HG02840 (cell line): ENCODE data around the gene PPM1E.
"Not testable (repeated sequence)": the region's sequence is repeated elsewhere in the genome, so short reads cannot be mapped to it uniquely, and the experiment has no call there.

Source experiments
- ATAC-seq: cut with Tn5 transposase; IDR thresholded peaks from one replicate; pipeline ENCODE4 v1.9.1; 2021; ENCODE audit warnings: mild to moderate bottlenecking, moderate library complexity, moderate number of reproducible peaks; ENCODE audit not compliant: unreplicated experiment, low FRiP score

The PPM1E gene

DNA sequence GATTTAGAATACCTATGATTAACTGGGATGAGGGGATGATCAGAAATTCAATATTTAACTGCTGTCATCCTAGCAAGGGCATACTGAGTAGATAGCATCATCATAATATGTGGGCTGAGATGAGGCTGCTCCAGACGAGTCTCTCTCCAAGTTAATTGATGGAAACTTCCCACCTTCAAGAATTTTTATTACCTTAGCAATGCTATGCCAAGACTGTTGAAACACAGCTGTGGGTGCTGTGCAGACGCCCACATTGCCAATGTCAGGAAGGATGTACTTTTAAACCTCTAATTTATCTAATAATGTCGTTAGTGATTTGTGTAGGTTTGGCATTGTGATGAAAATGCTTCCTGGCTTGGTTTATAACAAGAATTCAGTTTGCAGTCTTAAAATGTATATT lies 180.6 kb downstream of the PPM1E start:
- ATAC-seq: no peak

DNA sequence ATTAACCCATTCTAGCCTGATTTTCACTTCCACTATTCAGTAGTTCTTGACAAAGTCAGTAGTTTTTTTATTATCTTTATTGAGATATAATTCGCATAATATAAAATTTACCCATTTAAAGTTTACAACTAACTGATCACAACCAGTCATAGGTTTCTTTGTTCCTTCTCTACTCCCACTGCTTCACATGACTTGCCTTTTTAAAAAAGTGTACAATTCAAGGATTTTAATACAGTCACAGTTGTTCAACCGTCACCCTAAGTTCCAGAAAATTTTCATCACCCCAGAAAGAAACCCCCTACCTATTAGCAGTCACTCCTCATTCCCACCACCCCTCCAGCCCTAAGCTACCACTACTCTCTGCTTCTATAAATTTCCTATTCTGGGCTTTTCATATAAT lies 188.5 kb downstream of the PPM1E start:
- no peak for ATAC-seq

DNA sequence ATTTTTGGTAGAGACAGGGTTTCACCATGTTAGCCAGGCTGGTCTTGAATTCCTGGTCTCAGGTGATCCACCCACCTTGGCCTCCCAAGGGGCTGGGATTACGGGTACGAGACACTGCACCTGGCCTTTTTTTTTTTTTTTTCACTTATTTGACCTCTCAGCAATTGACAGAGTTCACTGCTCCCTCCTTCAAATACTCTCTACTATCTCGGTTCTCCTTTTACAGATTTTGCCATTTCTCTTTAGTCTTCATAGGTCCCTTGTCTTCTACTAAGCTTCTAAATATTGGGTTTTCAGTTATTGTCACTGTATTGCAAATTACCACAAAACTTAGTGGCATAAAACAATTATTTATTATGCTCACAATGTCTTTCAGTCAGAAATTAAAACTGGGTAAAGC lies 191.8 kb downstream of the PPM1E start:
- no peak for ATAC-seq

DNA sequence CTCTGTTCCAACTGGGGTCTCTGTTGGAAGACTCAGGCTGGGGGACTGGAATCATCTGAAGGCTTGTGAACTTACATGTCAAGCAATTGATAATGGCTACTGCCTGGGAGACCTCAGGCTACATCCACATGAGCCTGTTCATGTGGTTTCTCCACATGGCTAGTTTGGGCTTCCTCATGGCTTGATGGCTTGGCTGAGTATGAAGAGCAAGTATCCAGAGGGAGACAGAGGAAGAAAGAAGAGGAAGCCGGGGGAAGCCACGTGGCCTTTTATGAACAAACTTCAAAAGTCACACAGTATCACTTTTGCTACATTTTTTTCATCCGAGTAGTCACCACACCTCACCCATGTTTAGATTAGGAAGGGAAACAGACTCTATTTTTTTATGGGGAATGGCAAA lies 192.2 kb downstream of the PPM1E start:
- no peak for ATAC-seq

DNA sequence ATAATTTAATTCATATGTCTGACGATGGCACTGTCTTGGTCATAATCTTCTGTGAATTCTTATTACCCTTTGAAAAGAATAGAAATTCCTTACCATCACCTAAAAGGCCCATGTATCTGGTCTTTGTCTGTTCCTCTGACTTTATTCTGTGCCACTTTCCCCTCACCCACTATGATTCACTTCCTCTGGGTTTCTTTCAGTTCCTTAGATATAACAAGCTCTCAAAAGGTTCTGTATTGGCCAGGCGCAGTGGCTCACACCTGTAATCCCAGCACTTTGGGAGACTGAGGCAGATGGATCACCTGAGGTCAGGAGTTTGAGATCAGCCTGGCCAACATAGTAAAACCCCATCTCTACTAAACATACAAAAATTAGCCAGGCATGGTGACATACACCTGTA lies 198.7 kb downstream of the PPM1E start:
- ATAC-seq: not testable (repeated sequence)

DNA sequence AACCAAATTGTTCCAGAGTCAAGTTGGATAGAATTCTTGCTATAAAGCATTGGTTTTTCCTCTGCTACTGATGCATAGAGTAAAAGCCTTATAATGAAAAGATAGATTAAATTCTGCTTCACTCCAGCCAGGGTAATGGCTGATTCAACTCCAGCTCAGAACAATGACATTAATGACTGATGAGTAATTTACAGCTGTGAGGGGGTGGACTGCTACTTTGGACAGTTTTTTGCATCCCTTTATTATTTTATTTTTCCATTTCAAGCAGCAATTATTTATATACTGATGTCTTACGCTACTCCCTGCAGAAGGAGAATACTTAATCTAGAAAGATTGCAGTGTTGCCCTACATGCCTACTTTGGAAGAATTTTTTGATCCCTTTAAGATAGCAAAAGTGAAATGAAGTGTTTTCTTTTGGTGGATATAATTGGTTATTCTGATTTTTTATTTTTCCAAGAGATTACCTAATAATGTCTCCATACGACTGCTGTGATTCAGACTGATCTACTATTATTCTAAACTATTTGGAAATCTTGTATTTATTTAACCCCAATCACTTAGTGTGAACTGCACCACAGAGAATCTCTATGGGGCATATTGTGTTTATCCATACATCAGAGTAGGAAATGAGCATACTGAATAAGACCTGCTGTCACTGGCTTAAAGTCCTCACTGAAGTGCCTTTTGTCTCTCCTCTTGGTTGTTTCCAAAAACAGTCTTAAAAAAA lies 201.5 kb downstream of the PPM1E start:
- no peak for ATAC-seq

DNA sequence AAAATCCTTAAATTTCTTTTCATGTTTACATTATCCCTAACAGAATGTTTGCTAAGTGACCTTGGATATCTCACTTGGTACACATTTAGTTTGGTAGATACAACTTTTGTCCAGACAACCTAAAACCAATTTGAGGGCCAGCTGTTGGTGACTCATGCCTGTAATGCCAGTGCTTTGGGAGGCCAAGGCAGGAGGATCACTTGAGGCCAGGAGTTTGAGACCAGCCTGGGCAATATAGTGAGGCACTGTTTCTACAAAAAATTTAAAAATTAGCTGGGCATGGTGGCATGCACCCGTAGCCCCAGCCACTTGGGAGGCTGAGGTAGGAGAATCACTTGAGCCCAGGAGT lies 202.0 kb downstream of the PPM1E start:
- not testable (repeated sequence) for ATAC-seq

DNA sequence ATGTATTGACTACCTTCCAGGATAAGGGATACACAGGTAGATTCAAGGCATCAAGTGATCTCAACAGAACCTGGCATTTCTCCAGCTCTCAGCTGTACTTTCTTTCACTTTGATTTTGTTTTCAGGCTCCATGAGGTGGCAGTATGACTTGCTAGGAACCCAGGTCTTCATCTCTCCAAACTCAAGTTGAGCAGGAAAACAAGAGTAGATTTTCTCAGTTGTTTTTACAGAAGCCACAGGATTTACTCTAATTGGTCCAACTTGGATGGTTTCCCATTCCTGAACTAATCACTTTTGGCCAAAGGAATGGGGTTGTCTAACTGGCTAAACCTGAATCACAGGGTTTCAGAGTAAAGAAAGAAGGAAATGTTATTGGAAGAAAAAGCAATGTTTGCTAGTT lies 204.4 kb downstream of the PPM1E start:
- ATAC-seq: no peak

DNA sequence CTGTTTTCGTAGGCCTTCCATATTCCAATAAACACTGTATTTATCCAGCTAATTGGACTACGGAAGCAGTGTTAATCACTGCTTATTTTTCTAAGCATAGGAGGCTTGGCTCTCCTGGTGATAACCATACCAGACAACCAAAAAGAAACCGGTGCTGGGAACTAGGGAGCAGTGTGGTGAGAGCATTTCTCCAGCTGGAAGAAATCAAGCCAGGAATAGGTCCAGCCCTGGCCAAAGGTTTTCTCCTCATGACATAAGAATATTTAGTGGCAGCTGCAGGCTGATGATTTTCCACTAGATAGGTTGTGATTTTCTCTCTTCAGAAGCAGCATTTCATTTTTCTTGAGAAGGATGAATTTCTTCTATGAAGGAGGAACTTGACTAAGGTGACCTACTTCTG lies 209.6 kb downstream of the PPM1E start:
- no peak for ATAC-seq

DNA sequence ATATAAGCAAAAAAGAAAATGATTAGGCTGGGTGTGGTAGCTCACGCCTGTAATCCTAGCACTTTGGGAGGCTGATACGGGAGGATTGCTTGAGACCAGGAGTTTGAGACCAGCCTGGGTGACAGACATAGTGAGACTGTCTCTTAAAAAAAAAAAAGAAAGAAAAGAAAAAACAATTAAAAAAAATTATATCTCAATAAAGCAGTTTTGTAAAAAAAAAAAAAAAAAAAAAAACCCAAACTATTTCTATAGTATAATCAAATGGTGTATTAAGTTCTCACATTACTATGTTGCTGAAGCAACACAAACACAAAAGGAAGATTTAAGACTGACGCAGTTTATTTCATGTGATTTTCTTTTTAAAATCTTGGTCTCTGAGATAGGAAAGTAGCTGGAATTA lies 210.6 kb downstream of the PPM1E start:
- no peak for ATAC-seq

DNA sequence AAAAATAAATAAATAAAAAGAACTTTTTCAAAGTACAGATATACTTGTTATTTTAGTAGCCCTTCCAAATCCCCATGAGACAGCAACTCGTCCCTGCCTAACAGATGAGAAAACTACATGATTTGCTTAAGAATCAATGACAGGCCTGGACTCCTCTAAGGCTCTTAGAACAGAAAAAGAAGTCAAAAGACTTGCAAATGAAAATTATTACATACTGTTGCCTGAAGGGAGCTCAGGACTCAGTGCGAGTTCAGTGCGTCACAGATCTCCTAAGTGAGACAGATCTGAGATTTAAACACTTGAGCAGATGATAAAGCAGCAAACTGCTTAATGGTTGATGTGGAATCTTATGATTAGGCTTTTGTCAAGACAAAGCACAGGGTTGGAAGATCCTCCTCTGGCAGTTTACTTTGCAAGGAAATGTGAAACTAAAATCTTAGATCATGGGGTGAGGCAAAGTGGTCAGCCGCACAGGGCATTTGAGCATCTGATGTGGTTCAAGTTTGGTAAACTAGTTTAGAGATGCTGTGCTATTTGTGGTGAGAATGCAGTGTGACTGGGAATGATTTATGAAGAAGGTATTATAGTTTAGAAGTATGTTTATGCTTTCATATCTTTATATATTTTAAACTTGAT lies 212.9 kb downstream of the PPM1E start:
- ATAC-seq: no peak

DNA sequence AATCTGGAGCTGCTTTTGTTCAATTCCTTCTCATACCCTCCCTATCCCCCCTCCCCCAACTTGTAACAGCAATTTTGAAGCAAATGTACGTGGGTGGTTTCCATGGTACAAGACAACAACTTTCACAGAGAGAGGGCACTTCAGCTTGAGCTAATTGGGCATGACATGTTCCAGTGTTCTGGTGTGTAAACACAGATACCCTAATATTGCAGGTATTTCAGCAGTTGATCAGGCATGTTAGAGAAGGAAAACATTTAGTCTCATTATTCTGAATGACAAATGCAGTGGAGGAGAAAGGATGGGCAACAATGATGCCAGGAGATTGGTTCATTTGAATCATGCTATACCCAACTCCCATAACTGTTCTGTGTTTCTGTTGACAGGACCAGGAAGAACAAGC lies 213.5 kb downstream of the PPM1E start:
- no peak for ATAC-seq

DNA sequence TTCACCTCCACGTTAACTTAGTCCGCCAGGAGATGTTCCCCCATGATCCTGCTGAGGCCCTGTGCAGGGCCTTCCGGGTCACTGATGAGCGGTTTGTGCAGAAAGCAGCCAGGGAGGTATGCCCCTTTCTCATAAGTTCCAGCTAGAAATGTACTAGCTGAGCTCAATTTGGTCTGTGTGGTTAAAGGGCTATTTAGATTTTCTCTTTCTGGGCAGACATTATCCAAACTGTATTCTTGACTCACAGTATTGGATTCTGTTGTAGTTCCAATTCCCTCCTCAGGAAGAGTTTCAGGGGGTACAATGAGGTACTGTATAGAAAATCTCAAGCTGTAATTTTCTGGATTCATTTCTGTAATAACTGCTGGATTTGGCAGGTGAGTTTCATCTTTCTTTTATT lies 214.0 kb downstream of the PPM1E start:
- ATAC-seq: no peak

DNA sequence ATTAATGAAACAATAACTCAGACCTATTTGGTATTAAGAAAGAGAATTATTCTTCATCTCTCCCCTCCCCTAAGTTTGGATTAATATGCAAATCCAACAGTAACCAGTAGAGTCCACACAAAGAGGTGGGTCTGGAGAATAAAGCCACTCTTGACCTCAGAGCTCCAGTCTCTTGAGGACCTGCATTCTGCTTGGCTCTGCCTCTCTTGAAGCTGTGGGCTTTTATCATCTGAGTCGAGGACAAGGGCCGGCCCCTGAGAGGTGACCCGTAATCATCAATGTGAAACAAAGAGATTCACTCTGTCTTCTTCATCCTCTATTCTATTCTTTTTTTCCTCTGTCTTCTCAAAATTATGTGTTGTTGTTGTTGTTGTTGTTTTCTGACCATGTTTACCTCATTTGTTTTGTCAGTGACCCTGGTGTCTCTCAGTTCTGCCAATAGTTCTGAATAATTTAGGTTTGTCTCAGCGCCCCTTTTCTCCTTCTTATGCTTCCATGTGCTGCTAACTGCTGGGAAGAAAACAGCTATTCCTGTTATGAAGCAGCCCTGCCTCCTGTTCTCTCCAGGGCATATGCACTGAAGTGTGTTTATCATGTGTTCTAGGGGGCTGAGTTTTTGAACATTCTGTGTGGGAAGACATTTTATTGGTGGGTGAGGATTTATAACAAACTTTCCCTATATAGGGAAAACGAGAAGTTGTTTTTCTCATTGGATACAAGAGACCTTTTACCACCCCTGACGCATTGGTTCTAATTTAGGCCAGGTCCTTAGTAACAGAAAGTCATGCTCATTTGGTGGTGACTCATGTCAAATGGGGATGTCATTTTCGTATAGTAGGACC lies 215.2 kb downstream of the PPM1E start:
- no peak for ATAC-seq

DNA sequence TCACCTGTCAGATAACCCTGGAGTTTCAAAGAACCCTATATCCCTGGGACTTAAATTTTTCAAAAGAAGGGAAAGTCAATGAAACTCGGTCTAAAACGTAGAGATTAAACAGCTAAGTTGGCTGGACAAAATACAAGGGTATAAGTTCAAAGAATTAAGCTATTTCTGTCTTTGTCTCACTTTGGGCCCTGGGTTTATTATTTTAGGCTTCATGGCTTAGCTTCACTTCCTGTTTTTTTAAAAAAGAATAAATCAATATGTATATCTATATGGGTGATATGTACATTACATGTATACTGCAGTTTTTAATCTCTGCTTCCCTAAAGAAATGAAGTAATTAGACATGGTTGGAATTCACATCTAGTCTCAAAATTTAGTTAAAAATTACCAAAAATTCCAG lies 218.7 kb downstream of the PPM1E start:
- no peak for ATAC-seq

DNA sequence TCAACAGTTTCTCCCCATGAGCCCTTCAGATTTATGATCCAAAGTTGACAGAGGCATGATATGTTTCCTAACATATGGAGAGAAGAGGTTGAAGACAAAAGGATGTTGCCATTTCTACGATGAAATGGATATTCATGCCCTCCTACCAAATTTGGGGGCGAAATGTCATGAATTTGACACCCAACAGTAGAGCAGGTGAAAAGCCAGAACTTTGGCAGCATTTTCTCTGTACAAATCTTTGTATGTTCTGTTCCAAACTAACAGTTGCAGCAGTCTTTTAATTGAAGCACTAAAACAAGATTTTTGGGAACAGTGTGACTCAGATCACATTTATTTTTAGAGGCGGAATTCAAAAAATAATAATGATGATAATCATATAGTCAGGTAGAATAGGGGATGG lies 220.9 kb downstream of the PPM1E start:
- no peak for ATAC-seq

DNA sequence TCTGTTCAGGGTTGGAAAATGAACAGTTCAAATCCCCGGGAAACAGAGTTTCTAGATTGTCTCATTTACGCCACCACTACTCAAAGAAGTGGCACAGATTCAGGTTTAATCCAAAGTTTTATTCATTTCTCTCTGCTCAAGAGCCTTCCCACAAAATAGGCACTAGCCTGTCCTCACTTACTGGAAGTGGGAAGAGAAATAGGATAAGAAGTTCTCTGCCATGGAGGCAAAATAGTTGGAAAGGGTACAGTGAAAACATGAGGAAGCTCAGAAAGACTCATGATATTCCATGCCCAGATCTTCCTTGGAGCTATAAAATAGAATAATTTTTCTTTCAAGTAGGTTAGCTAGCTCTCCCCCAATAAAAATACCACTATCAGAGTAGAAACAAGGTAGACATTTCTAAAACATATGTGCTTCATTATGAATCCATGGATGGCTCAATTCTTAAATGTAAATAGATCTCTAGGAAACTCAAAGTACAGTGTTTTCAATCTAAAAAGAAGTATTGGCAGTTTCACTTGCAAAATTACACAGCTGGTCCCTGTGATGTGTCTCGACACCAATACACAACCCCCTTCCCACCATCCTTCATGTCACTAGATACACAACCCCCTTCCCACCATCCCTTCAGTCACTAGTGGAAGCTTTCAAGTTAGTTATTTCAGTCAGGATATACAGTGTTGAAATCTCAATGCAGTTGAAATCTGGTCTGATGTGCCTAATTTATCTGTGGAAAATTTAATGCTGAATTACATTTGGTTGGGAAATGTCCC lies 225.2 kb downstream of the PPM1E start:
- no peak for ATAC-seq

DNA sequence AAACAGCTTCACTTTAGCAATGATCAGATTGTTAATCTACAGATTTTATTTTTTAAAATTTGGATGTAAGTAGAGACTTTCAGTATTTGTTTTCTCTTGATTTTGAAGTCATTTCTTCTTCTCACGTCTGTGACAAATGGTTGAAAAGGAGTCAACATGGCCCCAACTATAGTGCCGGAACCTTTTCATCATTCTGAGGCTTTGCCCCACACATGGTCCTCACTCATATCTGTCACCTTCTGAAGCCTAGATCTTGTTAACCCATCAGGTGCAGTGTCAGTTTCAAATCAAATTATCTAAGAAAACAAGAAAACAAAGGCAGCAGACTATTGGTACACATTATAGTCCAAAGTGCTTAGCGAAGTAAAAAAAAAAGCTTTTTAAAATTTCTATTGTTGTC lies 227.0 kb downstream of the PPM1E start:
- ATAC-seq: no peak

DNA sequence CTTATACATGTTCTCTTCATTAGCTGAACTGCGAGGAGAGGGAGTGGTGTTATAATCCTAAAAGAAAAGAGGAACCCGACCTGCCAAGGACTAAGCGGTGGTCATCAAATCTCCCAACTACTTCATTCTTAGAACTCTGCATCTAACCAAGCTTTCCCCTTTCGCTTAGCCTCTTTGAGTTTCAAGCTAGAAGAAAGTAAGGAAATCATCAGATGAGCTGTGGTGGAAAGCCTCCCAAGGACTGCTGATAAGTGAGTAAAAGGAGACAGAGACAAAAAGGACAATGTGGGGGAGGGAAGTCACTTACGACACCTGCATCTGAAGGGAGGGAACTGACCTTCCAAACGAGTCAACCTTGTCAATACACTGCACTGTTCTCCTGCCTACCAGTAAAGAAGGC lies 229.7 kb downstream of the PPM1E start:
- ATAC-seq: no peak

DNA sequence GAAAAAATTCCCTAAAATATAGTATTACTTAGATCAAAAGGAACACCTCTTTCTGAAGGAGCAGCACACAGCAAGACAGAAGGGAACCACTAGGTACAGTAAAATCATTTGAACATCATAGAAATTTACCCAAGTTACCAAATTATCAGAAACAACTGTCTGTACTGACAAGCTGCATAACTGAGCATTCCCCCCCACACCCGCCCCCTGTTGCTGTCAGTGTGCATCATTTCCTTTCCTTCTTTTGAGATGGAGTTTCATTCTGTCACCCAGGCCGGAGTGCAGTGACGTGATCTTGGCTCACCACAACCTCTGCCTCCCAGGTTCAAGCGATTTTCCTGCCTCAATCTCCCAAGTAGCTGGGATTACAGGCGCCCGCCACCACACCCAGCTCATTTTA lies 230.3 kb downstream of the PPM1E start:
- ATAC-seq: no peak

DNA sequence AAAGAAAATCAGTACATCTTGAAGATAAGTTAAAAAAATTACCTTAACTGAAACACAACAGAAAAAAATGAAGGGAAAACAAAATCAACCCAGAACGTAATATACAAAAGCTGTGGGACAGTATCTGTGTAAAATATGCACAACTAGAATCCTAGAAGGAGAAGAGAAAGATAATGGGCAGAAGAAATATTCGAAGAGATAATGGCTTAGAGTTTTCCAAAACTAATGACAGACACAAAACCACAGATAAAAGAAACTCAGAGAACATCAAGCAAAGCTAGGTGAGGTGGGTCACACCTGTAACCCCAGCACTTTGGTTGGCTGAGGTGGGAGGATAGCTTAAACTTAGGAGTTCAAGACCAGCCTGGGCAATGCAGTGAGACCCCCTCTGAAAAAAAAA lies 234.0 kb downstream of the PPM1E start:
- ATAC-seq: no peak
